Measurements from ENCODE around the gene AFG1L. TPM values are rescaled to one million over a fixed set of nuclear protein-coding genes. Genes with fewer than 3 reads are reported as not detected.
A peak's percentile ranks its signal among the peaks of the same experiment; 100 is the strongest.
"Not testable (repeated sequence)": the region's sequence is repeated elsewhere in the genome, so short reads cannot be mapped to it uniquely, and the experiment has no call there.

AFG1L gene
- total RNA-seq, 1 experiment from 2014 or later, result 6.8 TPM

GRCh38 chr6:108526739-108527174 lies 231.9 kb downstream of the AFG1L start:
- peak; percentile 25 for DNase-seq (ENCODE audit: low read depth)
- in situ Hi-C loops (cut with HindIII; ENCODE audit: low pct_unique_long_range_greater_than_20kb, low sequenced_read_pairs), result no loop called here

- DNase-seq (ENCODE audit: low read depth), result no peak
- in situ Hi-C loops (cut with HindIII; ENCODE audit: low pct_unique_long_range_greater_than_20kb, low sequenced_read_pairs), result no loop called here
Observed at GRCh38 chr6:108528878-108529277, 234.0 kb downstream of the AFG1L start.

GRCh38 chr6:108531332-108531731 lies 236.5 kb downstream of the AFG1L start:
- in situ Hi-C loops (cut with HindIII; ENCODE audit: low pct_unique_long_range_greater_than_20kb, low sequenced_read_pairs), result no loop called here
- no peak for DNase-seq (ENCODE audit: low read depth)

- DNase-seq (ENCODE audit: low read depth), result no peak
- in situ Hi-C loops (cut with HindIII; ENCODE audit: low pct_unique_long_range_greater_than_20kb, low sequenced_read_pairs), result no loop called here
Observed at GRCh38 chr6:108535114-108535742, 240.4 kb downstream of the AFG1L start.

- DNase-seq (ENCODE audit: low read depth); in situ Hi-C loops (cut with HindIII; ENCODE audit: low pct_unique_long_range_greater_than_20kb, low sequenced_read_pairs): not testable (repeated sequence)
Observed at GRCh38 chr6:108535920-108536535, 241.2 kb downstream of the AFG1L start.

GRCh38 chr6:108541843-108542759 lies 247.2 kb downstream of the AFG1L start:
- in situ Hi-C loops (cut with HindIII; ENCODE audit: low pct_unique_long_range_greater_than_20kb, low sequenced_read_pairs), result no loop called here
- peak; percentile 50 for DNase-seq (ENCODE audit: low read depth)

- in situ Hi-C loops (cut with HindIII; ENCODE audit: low pct_unique_long_range_greater_than_20kb, low sequenced_read_pairs), result no loop called here
Observed at GRCh38 chr6:108543175-108543940, 248.5 kb downstream of the AFG1L start.

GRCh38 chr6:108544606-108545005 lies 249.8 kb downstream of the AFG1L start:
- in situ Hi-C loops (cut with HindIII; ENCODE audit: low pct_unique_long_range_greater_than_20kb, low sequenced_read_pairs), result no loop called here
- DNase-seq (ENCODE audit: low read depth), result no peak

More at GRCh38 chr6:108543175-108543940, 248.5 kb downstream of the AFG1L start:
- DNase-seq (ENCODE audit: low read depth), result no peak

- in situ Hi-C loops (cut with HindIII; ENCODE audit: low pct_unique_long_range_greater_than_20kb, low sequenced_read_pairs), result no loop called here
- no peak for DNase-seq (ENCODE audit: low read depth)
Observed at GRCh38 chr6:108546079-108547049, 251.5 kb downstream of the AFG1L start.

- DNase-seq (ENCODE audit: low read depth), result no peak
- in situ Hi-C loops (cut with HindIII; ENCODE audit: low pct_unique_long_range_greater_than_20kb, low sequenced_read_pairs), result no loop called here
Observed at GRCh38 chr6:108549241-108549640, 254.4 kb downstream of the AFG1L start.

GRCh38 chr6:108549741-108550140 lies 254.9 kb downstream of the AFG1L start:
- in situ Hi-C loops (cut with HindIII; ENCODE audit: low pct_unique_long_range_greater_than_20kb, low sequenced_read_pairs), result no loop called here
- DNase-seq (ENCODE audit: low read depth), result no peak

GRCh38 chr6:108550256-108550655 lies 255.4 kb downstream of the AFG1L start:
- DNase-seq (ENCODE audit: low read depth), result no peak
- in situ Hi-C loops (cut with HindIII; ENCODE audit: low pct_unique_long_range_greater_than_20kb, low sequenced_read_pairs), result no loop called here

GRCh38 chr6:108555399-108556052 lies 260.7 kb downstream of the AFG1L start:
- in situ Hi-C loops (cut with HindIII; ENCODE audit: low pct_unique_long_range_greater_than_20kb, low sequenced_read_pairs), result no loop called here
- no peak for DNase-seq (ENCODE audit: low read depth)

- in situ Hi-C loops (cut with HindIII; ENCODE audit: low pct_unique_long_range_greater_than_20kb, low sequenced_read_pairs), result no loop called here
Observed at GRCh38 chr6:108556250-108556649, 261.4 kb downstream of the AFG1L start.

GRCh38 chr6:108556866-108557493 lies 262.1 kb downstream of the AFG1L start:
- in situ Hi-C loops (cut with HindIII; ENCODE audit: low pct_unique_long_range_greater_than_20kb, low sequenced_read_pairs), result no loop called here
- DNase-seq (ENCODE audit: low read depth), result no peak

More at GRCh38 chr6:108556250-108556649, 261.4 kb downstream of the AFG1L start:
- DNase-seq (ENCODE audit: low read depth), result no peak

Data from Caki2 (cell line).